Caki2 (cell line): Measurements from ENCODE around the gene TUBB2B. TPM values are rescaled to one million over a fixed set of nuclear protein-coding genes. Genes with fewer than 3 reads are reported as not detected.

ENCODE experiments used
- DNase-seq: peaks from one replicate; pipeline ENCODE4 v3.0.0-alpha.2; 2015; ENCODE audit warnings: low read depth
- in situ Hi-C: cut with HindIII; loops from 2 replicates; pipeline ENCODE4 v1.10.0; 2016; ENCODE audit warnings: low sequenced_read_pairs, low pct_unique_long_range_greater_than_20kb, mixed read lengths
- total RNA-seq: library from RNA; depleted of rRNA; stranded (reverse); fragments of >200 nt; shearing (Covaris generic); gene quantifications from 2 replicates; pipeline ENCODE4 v1.2.3, GENCODE V29; 2014; ENCODE audit warnings: low replicate concordance

TUBB2B gene
- total RNA-seq, 1 experiment from 2014 or later = 5.3 TPM

GRCh38 chr6:3222506-3223038, 4.9 kb downstream of the TUBB2B start:
- in situ Hi-C loops = no loop called here
- no peak for DNase-seq

GRCh38 chr6:3221578-3221977, 5.9 kb downstream of the TUBB2B start:
- no peak for DNase-seq
- in situ Hi-C loops = no loop called here

GRCh38 chr6:3220366-3220765, 7.1 kb downstream of the TUBB2B start:
- in situ Hi-C loops = no loop called here
- no peak for DNase-seq

GRCh38 chr6:3218266-3218665, 9.2 kb downstream of the TUBB2B start:
- no peak for DNase-seq
- in situ Hi-C loops = no loop called here

- in situ Hi-C loops = no loop called here
- DNase-seq = no peak
Observed at GRCh38 chr6:3217286-3217685, 10.2 kb downstream of the TUBB2B start.

- in situ Hi-C loops = no loop called here
- DNase-seq = no peak
Observed at GRCh38 chr6:3214898-3215297, 12.6 kb downstream of the TUBB2B start.

GRCh38 chr6:3213334-3213695, 14.1 kb downstream of the TUBB2B start:
- DNase-seq = no peak
- in situ Hi-C loops = no loop called here

GRCh38 chr6:3212261-3212660, 15.2 kb downstream of the TUBB2B start:
- in situ Hi-C loops = no loop called here
- no peak for DNase-seq

DNA sequence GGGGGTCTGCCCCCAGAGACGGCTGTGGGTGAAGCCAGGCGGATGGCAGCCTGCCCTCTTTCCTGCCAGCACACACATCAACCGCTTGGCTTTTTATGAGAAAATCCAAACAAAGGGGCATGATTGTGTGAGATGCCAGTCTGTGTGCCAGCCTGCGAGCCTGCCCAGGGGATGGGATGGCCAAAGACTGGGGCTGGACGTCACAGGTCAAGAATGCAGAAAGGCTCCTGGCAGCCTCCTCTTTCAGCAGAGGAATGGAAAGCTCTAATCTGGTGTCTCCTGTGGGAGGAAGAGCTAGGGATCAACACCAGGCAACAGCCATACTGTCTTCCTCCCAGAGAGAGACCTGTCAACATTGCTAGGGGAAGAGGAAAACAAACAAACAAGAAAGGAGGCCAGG, 15.8 kb downstream of the TUBB2B start:
- DNase-seq = no peak
- in situ Hi-C loops = no loop called here

GRCh38 chr6:3210024-3210610, 17.3 kb downstream of the TUBB2B start:
- DNase-seq = no peak
- in situ Hi-C loops = no loop called here

DNA sequence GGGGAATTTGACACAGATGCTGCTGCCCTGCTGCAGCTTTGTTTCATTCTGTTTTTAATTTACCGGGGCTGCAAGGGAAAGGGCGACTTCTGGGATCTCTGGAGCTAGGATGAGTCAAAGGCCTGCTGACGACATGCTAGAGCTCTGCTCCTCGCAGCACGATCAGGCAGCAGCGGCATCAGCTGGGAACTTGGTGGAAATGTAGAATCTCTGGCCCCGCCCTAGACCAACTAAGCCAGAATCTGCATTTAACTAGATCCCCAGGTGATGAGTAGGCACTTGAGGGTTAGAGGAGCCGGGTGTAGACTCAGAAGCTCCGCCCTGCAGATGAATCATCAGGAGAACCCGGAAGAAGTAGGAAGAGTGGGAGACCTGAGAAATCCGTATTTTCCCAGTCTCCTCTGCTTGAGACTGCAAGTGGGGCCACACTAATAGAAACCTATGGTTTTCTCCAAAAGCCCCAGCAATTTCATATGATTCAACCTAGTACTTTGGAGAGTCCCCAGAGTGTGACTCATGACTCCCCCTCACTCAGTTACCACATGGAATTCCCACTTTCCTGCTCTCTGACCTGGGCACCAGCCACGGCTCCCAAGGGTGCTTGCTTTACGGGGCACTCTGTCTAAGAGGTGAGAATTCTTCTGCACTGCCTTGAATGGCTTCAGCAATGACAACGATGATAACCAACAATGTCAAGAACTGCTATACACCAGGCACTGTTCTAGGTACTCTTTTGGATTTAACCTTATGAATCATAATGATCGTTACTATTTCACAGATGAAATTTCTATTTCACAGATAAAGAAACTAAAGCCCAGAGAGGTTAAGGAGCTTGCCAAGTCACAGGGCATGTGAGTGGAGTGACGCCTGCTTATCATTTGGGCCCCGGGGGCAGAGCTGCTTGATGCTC, 18.1 kb downstream of the TUBB2B start:
- in situ Hi-C loops = no loop called here

DNA sequence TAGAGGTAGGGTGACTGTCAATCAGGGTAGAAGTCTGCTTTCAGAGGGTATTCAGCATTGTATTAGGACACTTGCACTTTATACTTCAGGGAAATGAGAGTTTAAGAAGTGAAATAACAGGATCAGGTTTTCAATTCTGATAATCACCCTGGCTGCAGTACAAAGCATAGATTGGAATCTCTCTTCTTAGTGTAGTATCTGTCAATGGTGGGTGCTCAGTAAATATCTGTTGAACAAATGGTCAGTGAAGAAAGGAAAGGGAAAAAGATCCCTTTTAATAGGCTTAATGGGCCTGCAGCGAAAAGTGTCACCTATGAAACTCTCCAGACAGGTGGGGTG, 18.7 kb downstream of the TUBB2B start:
- in situ Hi-C loops = no loop called here
- no peak for DNase-seq

More for the DNA sequence above, 18.1 kb downstream of the TUBB2B start:
- peak; percentile 97 for DNase-seq

DNA sequence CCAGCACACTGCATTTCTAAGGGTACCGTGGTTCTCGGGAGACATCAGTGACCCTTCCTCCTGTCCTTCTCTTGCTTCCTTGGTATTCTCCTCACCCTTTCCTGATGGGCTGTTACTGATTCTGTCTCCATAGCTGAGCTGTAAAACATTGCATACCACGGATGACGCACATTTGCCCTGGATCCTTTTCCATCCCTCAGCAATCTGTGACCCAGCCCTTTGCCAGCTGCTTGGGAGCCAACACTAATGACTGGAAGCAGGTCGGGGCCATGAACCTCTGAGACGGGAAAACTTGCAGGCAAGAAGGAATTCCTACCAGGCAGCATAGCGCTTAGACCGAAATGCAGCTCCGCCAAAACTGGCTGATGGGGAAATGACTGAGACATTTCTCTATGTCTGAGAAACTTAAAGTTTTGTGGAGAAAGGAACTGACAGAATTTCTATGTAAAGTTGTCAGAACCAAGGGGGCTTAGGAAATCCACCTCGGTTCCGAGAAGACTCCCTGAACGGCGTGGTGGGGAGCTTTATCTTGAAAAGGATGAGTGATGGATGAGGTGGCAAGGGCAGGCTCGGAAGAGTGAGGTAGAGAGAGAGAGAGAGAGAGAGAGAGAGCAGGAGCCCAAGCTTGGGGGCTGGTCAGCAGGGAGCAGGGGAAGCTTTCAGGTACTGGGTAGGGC, 19.2 kb downstream of the TUBB2B start:
- no peak for DNase-seq
- in situ Hi-C loops = no loop called here

GRCh38 chr6:3206339-3207015, 21.0 kb downstream of the TUBB2B start:
- DNase-seq = no peak
- in situ Hi-C loops = no loop called here

- in situ Hi-C loops = no loop called here
Observed at GRCh38 chr6:3205913-3206312, 21.5 kb downstream of the TUBB2B start.

GRCh38 chr6:3204921-3205320, 22.5 kb downstream of the TUBB2B start:
- in situ Hi-C loops = no loop called here
- no peak for DNase-seq

More at GRCh38 chr6:3205913-3206312, 21.5 kb downstream of the TUBB2B start:
- no peak for DNase-seq

- in situ Hi-C loops = no loop called here
- DNase-seq = no peak
Observed at GRCh38 chr6:3202999-3203696, 24.3 kb downstream of the TUBB2B start.

- in situ Hi-C loops = no loop called here
- no peak for DNase-seq
Observed at GRCh38 chr6:3201388-3201787, 26.1 kb downstream of the TUBB2B start.
